ENCODE results near the gene CD52.

CD52 gene

GRCh38 chr1:26327956-26328362 lies 10.2 kb downstream of the CD52 start:
- no peak for TF ChIP-seq CTCF (IDR thresholded peaks at IDR 0.05)

- no peak for TF ChIP-seq CTCF (IDR thresholded peaks at IDR 0.05)
Observed at GRCh38 chr1:26328597-26328996, 10.8 kb downstream of the CD52 start.

- TF ChIP-seq CTCF (IDR thresholded peaks at IDR 0.05), result no peak
Observed at GRCh38 chr1:26330276-26330675, 12.5 kb downstream of the CD52 start.

- TF ChIP-seq CTCF (IDR thresholded peaks at IDR 0.05), result no peak
Observed at GRCh38 chr1:26335774-26336476, 18.2 kb downstream of the CD52 start.

GRCh38 chr1:26336477-26337205 lies 18.9 kb downstream of the CD52 start:
- TF ChIP-seq CTCF (IDR thresholded peaks at IDR 0.05), result no peak

- TF ChIP-seq CTCF (IDR thresholded peaks at IDR 0.05), result no peak
Observed at GRCh38 chr1:26337206-26337535, 19.4 kb downstream of the CD52 start.

- TF ChIP-seq CTCF (IDR thresholded peaks at IDR 0.05), result no peak
Observed at GRCh38 chr1:26337625-26338024, 19.9 kb downstream of the CD52 start.
